H1 (cell line): ENCODE results near the gene APOC3. TPM values are rescaled to one million over a fixed set of nuclear protein-coding genes. Genes with fewer than 3 reads are reported as not detected.

Experiments used
- CTCF ChIA-PET: fragments of 300-600 bp; sonication (Branson Sonifier 250); formaldehyde crosslinking; loops from one replicate; lab custom pipeline; 2021; ENCODE audit not compliant: partially characterized antibody; lab: Charles Lee
- POLR2A ChIA-PET: fragments of 300-600 bp; sonication (Branson Sonifier 250); formaldehyde crosslinking; loops from one replicate; lab custom pipeline; 2021; ENCODE audit warnings: inconsistent platforms; ENCODE audit not compliant: partially characterized antibody; lab: Charles Lee
- DNase-seq, 2 experiments: peaks; one replicate each; pipeline versions ENCODE4 v3.0.0 to v3.0.0-alpha.2; 2010 to 2022; ENCODE audit warnings: low spot score in 2 of 2, low read depth in 1 of 2, mixed read lengths in 1 of 2
- FAIRE-seq: peaks from 2 replicates; lab custom pipeline; 2011; peaks lifted over from hg19 to GRCh38; lab: Jason Lieb, UNC
- H2AFZ ChIP-seq: 2 replicates; pipeline ENCODE4 v1.8.1; 2012; ENCODE audit warnings: low read length, inconsistent platforms
- H2AK5ac ChIP-seq: 2 replicates; pipeline ENCODE4 v1.6.1; 2013; ENCODE audit warnings: low read depth, low read length
- H2BK120ac ChIP-seq: replicated peaks from 2 replicates; pipeline ENCODE3; 2013; ENCODE audit warnings: low read depth, low read length, inconsistent platforms
- H2BK12ac ChIP-seq: 2 replicates; pipeline ENCODE4 v1.6.1; 2013; ENCODE audit warnings: low read depth, low read length
- H2BK15ac ChIP-seq: 2 replicates; pipeline ENCODE4 v1.6.1; 2013; ENCODE audit warnings: low read length
- H2BK20ac ChIP-seq: 2 replicates; pipeline ENCODE4 v1.6.1; 2013; ENCODE audit warnings: low read length
- H2BK5ac ChIP-seq: 2 replicates; pipeline ENCODE4 v1.6.1; 2013; ENCODE audit warnings: low read depth, low read length
- H3K14ac ChIP-seq: 2 replicates; pipeline ENCODE4 v1.6.1; 2013; ENCODE audit warnings: inconsistent platforms; ENCODE audit not compliant: insufficient read length
- H3K18ac ChIP-seq: 2 replicates; pipeline ENCODE4 v1.6.1; 2013; ENCODE audit warnings: low read length; ENCODE audit errors: extremely low read depth
- H3K23ac ChIP-seq: 2 replicates; pipeline ENCODE4 v1.6.1; 2013; ENCODE audit warnings: inconsistent platforms; ENCODE audit not compliant: insufficient read length
- H3K23me2 ChIP-seq: 2 replicates; pipeline ENCODE4 v1.6.1; 2013; ENCODE audit warnings: low read depth, low read length
- H3K27ac ChIP-seq: 2 replicates; pipeline ENCODE4 v1.6.1; 2011; ENCODE audit warnings: low read depth, low read length, inconsistent platforms
- H3K27me3 ChIP-seq, 4 experiments: replicated peaks in 1 of 4; 1 replicate in 1 of 4; 2 replicates in 3 of 4; pipeline versions ENCODE4 v1.6.1 to v1.8.1; 2011 to 2013; ENCODE audit warnings: low read length in 3 of 4, mild to moderate bottlenecking in 3 of 4, inconsistent platforms in 2 of 4, mixed read lengths in 2 of 4, moderate library complexity in 1 of 4; ENCODE audit not compliant: control insufficient read depth in 3 of 4, insufficient read depth in 3 of 4; ENCODE audit errors: extremely low read depth in 1 of 4
- H3K36me3 ChIP-seq, 4 experiments: 2 replicates each; pipeline versions ENCODE4 v1.6.1 to v1.8.1; 2011 to 2013; ENCODE audit warnings: mild to moderate bottlenecking in 4 of 4, low read length in 3 of 4, moderate library complexity in 2 of 4, control low read depth in 1 of 4, inconsistent platforms in 1 of 4; ENCODE audit not compliant: insufficient read depth in 4 of 4, control insufficient read depth in 2 of 4
- H3K4ac ChIP-seq: replicated peaks from 2 replicates; pipeline ENCODE3; 2013; ENCODE audit warnings: low read length, low read depth, mixed read lengths, inconsistent platforms; ENCODE audit not compliant: insufficient read length
- H3K4me1 ChIP-seq, 4 experiments: replicated peaks in 1 of 4; 1 replicate in 1 of 4; 2 replicates in 3 of 4; pipeline versions ENCODE4 v1.6.1 to v1.8.1; 2011 to 2013; ENCODE audit warnings: low read length in 3 of 4, inconsistent platforms in 2 of 4, mixed read lengths in 1 of 4; ENCODE audit not compliant: insufficient read depth in 4 of 4, control insufficient read depth in 3 of 4
- H3K4me2 ChIP-seq, 2 experiments: 2 replicates each; pipeline versions ENCODE4 v1.6.1 to v1.8.1; 2011 to 2013; ENCODE audit warnings: low read depth in 2 of 2, low read length in 2 of 2, control low read depth in 1 of 2, inconsistent platforms in 1 of 2, mild to moderate bottlenecking in 1 of 2; ENCODE audit not compliant: insufficient read depth in 1 of 2
- H3K4me3 ChIP-seq, 4 experiments: fragments of 200-600, 300-600 bp in 1 of 4; sonication (generic), shearing (Covaris generic), sonication (Bioruptor Twin) in 1 of 4; 2 replicates each; pipeline versions ENCODE4 v1.5.1 to v1.8.1; 2011 to 2016; ENCODE audit warnings: low read length in 4 of 4, low read depth in 3 of 4, control low read depth in 2 of 4, inconsistent platforms in 2 of 4, mild to moderate bottlenecking in 2 of 4, mixed read lengths in 1 of 4, moderate library complexity in 1 of 4; ENCODE audit not compliant: insufficient read depth in 2 of 4; ENCODE audit errors: extremely low read depth in 1 of 4
- H3K56ac ChIP-seq: replicated peaks from 2 replicates; pipeline ENCODE3; 2013; ENCODE audit warnings: low read depth, mild to moderate bottlenecking, mixed read lengths, low read length, inconsistent platforms; ENCODE audit not compliant: insufficient read length
- H3K79me1 ChIP-seq: 2 replicates; pipeline ENCODE4 v1.6.1; 2013; ENCODE audit warnings: low read depth, low read length, control low read depth
- H3K79me2 ChIP-seq, 2 experiments: 2 replicates each; pipeline versions ENCODE4 v1.6.1 to v1.8.1; 2012 to 2013; ENCODE audit warnings: low read length in 2 of 2, mild to moderate bottlenecking in 2 of 2, inconsistent platforms in 1 of 2; ENCODE audit not compliant: insufficient read depth in 2 of 2, control insufficient read depth in 1 of 2
- H3K9ac ChIP-seq, 4 experiments: replicated peaks in 1 of 4; 1 replicate in 1 of 4; 2 replicates in 3 of 4; pipeline versions ENCODE4 v1.6.1 to v1.8.1; 2011 to 2013; ENCODE audit warnings: low read depth in 3 of 4, low read length in 3 of 4, control low read depth in 2 of 4, mild to moderate bottlenecking in 2 of 4, moderate library complexity in 2 of 4, inconsistent platforms in 1 of 4; ENCODE audit errors: extremely low read depth in 1 of 4
- H3K9me3 ChIP-seq, 2 experiments: 2 replicates each; pipeline versions ENCODE4 v1.6.1 to v1.8.1; 2012 to 2013; ENCODE audit warnings: mild to moderate bottlenecking in 2 of 2, moderate library complexity in 2 of 2, control low read depth in 1 of 2, inconsistent platforms in 1 of 2, low read depth in 1 of 2, low read length in 1 of 2, mixed read lengths in 1 of 2; ENCODE audit not compliant: insufficient read depth in 2 of 2
- H4K20me1 ChIP-seq, 2 experiments: replicated peaks in 1 of 2; 2 replicates each; pipeline versions ENCODE3 to v1.8.1; 2011 to 2013; ENCODE audit warnings: inconsistent platforms in 2 of 2, low read length in 2 of 2, mild to moderate bottlenecking in 1 of 2; ENCODE audit not compliant: insufficient read depth in 2 of 2, control insufficient read depth in 1 of 2
- H4K5ac ChIP-seq: 2 replicates; pipeline ENCODE4 v1.6.1; 2013; ENCODE audit warnings: low read length, low read depth, mixed read lengths, inconsistent platforms; ENCODE audit not compliant: insufficient read length
- H4K8ac ChIP-seq: 2 replicates; pipeline ENCODE4 v1.8.0; 2013; ENCODE audit warnings: mild to moderate bottlenecking, moderate library complexity, low read length, inconsistent platforms; ENCODE audit not compliant: insufficient read depth; ENCODE audit errors: extremely low read depth
- H4K91ac ChIP-seq: replicated peaks from 2 replicates; pipeline ENCODE3; 2013; ENCODE audit warnings: low read length, mixed read lengths, inconsistent platforms; ENCODE audit not compliant: insufficient read length
- ASH2L ChIP-seq: fragments of 200-600, 300-600 bp; sonication (generic); IDR thresholded peaks from one replicate; pipeline ENCODE4 v1.7.1; 2017; ENCODE audit warnings: low read length
- ATF3 ChIP-seq: IDR thresholded peaks from 2 replicates; pipeline ENCODE4 v1.6.1; 2011; ENCODE audit warnings: low read depth, mild to moderate bottlenecking, low read length; ENCODE audit not compliant: insufficient read depth
- BACH1 ChIP-seq: IDR thresholded peaks from 2 replicates; pipeline ENCODE4 v1.6.1; 2012; ENCODE audit warnings: low read length, improper control_type of control experiment
- BCL11A ChIP-seq, 2 experiments: IDR thresholded peaks; one replicate each; pipeline ENCODE4 v1.6.1; 2011; ENCODE audit warnings: low read depth in 2 of 2, low read length in 2 of 2, mild to moderate bottlenecking in 2 of 2
- BRCA1 ChIP-seq: IDR thresholded peaks from 2 replicates; pipeline ENCODE4 v1.6.1; 2012; ENCODE audit warnings: low read depth, low read length, improper control_type of control experiment
- EZH2 ChIP-seq: fragments of 200-600 bp; sonication (generic); IDR thresholded peaks from 2 replicates; pipeline ENCODE4 v1.7.1; 2012; ENCODE audit warnings: low read depth, mild to moderate bottlenecking, moderate library complexity, low read length, inconsistent platforms; ENCODE audit not compliant: severe bottlenecking
- KDM5A ChIP-seq: fragments of 200-600 bp; IDR thresholded peaks from 2 replicates; pipeline ENCODE4 v1.7.1; 2012; ENCODE audit warnings: mild to moderate bottlenecking, low read length, inconsistent platforms, mixed read lengths
- NRF1 ChIP-seq: IDR thresholded peaks from 2 replicates; pipeline ENCODE4 v1.6.1; 2011; ENCODE audit warnings: mild to moderate bottlenecking, low read depth, low read length, improper control_type of control experiment
- POU5F1 ChIP-seq: IDR thresholded peaks from 2 replicates; pipeline ENCODE4 v1.6.1; 2011; ENCODE audit warnings: low read depth, mild to moderate bottlenecking, low read length, moderate library complexity
- RBBP5 ChIP-seq: IDR thresholded peaks from 2 replicates; pipeline ENCODE4 v1.7.1; 2012; ENCODE audit warnings: low read depth, mild to moderate bottlenecking, inconsistent platforms, low read length, moderate library complexity, borderline replicate concordance
- SAP30 ChIP-seq: fragments of 300-600 bp; sonication (generic); IDR thresholded peaks from 2 replicates; pipeline ENCODE4 v1.7.1; 2012; ENCODE audit warnings: low read length, moderate library complexity, mild to moderate bottlenecking, inconsistent platforms; ENCODE audit not compliant: insufficient read depth, insufficient replicate concordance
- SP1 ChIP-seq: IDR thresholded peaks from 2 replicates; pipeline ENCODE4 v1.6.1; 2011; ENCODE audit warnings: low read depth, low read length
- WGBS, 2 experiments: shearing (Covaris generic) in 1 of 2; methylation state at CpG; one replicate each; pipeline versions ENCODE4 v1.1.6 to v1.1.7; 2013 to 2015; ENCODE audit warnings: low lambda C conversion rate in 2 of 2, mixed read lengths in 2 of 2, inconsistent platforms in 1 of 2, low coverage in 1 of 2, missing lambda C conversion rate in 1 of 2; ENCODE audit not compliant: insufficient replicate concordance in 2 of 2, insufficient coverage in 1 of 2, insufficient read length in 1 of 2; ENCODE audit errors: extremely low coverage in 1 of 2, missing lambda C conversion rate in 1 of 2; 5-methylcytosine and 5-hydroxymethylcytosine counted together
- polyA plus RNA-seq, 7 experiments: library from polyadenylated mRNA; depleted of rRNA in 3 of 7; stranded (reverse) in 5 of 7; unstranded in 2 of 7; fragments of >200 nt in 5 of 7; fragments of 200-250 nt in 2 of 7; gene quantifications; 1 replicate in 5 of 7; 2 replicates in 1 of 7; 4 replicates in 1 of 7; pipeline versions ENCODE4 v1.2.1 to v1.2.3, GENCODE V29; 2011 to 2013; ENCODE audit warnings: missing spikeins in 2 of 7, mixed read lengths in 2 of 7
- total RNA-seq: library from RNA; stranded (reverse); fragmentation: NEBNext Ultra II Directional; extraction: Animal tissue kit (Norgen Biotek cat#: 25700); gene quantifications from 2 replicates; pipeline ENCODE4 v1.2.1, GENCODE V29; 2021

The APOC3 gene
- total and polyA plus RNA-seq, 2 of the 8 experiments (the other 6 are each of a cell fraction or from before 2014, with no cell fraction given), result not detected

GRCh38 chr11:116800610-116801009 is 29.1 kb upstream of the APOC3 start:
- H3K27me3 ChIP-seq, result no peaks in the 10 kb centered on the region
- no peak overlapping the region for H3K18ac ChIP-seq
- H2BK120ac ChIP-seq, result no peak overlapping the region
- 94% methylated on average over 2 of the region's 2 CpGs; no CpG with 5 or more reads in 1 of the 2 experiments for WGBS, 2 experiments
- no peak overlapping the region for H4K5ac ChIP-seq
- no peak overlapping the region for H3K27ac ChIP-seq
- no peaks in the 10 kb centered on the region for H3K79me2 ChIP-seq
- H3K4me1 ChIP-seq, result no peaks in the 10 kb centered on the region
- no peak overlapping the region for H4K8ac ChIP-seq
- H2BK12ac ChIP-seq, result no peak overlapping the region
- no peak overlapping the region for H3K4me2 ChIP-seq
- ChIA-PET CTCF (interaction anchor here (1.7 to 4.5 kb wide), 3 partner anchors 10 to 378 kb away, joined by 4 to 31 read pairs (median 7); partner anchors contain the start of genes APOA1, APOA5 and SIDT2), POLR2A (interaction anchor here (0.7 kb wide), 1 partner anchor 432 kb away, joined by 3 read pairs; the partner anchor contains the start of gene RNF214)
- H2BK20ac ChIP-seq, result no peak overlapping the region
- no peak overlapping the region for H4K91ac ChIP-seq
- no peak overlapping the region for H3K9ac ChIP-seq
- H3K4ac ChIP-seq, result no peak overlapping the region
- no peaks in the 10 kb centered on the region for H3K23me2 ChIP-seq
- no peak overlapping the region for H3K4me3 ChIP-seq
- no peaks in the 10 kb centered on the region for H3K36me3 ChIP-seq
- H2AFZ ChIP-seq, result peak overlapping the region; percentile 62; the same call in 1 of the 2 replicates
- TF ChIP-seq BRCA1, result no peak
- no peak for TF ChIP-seq RBBP5
- no peak for TF ChIP-seq KDM5A
- TF ChIP-seq ATF3, result no peak
- TF ChIP-seq SAP30, result no peak
- no peak for TF ChIP-seq BACH1
- no peak for TF ChIP-seq BCL11A (IDR thresholded peaks at IDR 0.05; ENCODE audit: low read depth in 2 of 2, low read length in 2 of 2)
- no peak for TF ChIP-seq EZH2
- TF ChIP-seq ASH2L, result no peak
- no peak for TF ChIP-seq NRF1
- no peak for TF ChIP-seq SP1
- TF ChIP-seq POU5F1, result no peak
- TF ChIP-seq, all 59 proteins: peak for 0
- Histone ChIP-seq H3K9me3 (no peaks in the 10 kb centered on the region), H2AK5ac (no peak overlapping the region), H2BK5ac (no peak overlapping the region), H2BK15ac (no peak overlapping the region), H4K20me1 (no peaks in the 10 kb centered on the region), H3K14ac (no peak overlapping the region), H3K56ac (no peak overlapping the region), H3K79me1 (no peaks in the 10 kb centered on the region), H3K23ac (no peak overlapping the region)
- FAIRE-seq, result no peak
- no peak for DNase-seq
